K562 (cell line): ENCODE data around the gene TRAPPC12. TPM values are rescaled to one million over a fixed set of nuclear protein-coding genes. Genes with fewer than 3 reads are reported as not detected.

Source experiments
- FIP1L1 ChIP-seq: fragments of 200-400 bp; formaldehyde crosslinking; IDR thresholded peaks from 2 replicates; pipeline ENCODE4 v1.6.1; 2018; ENCODE audit warnings: mild to moderate bottlenecking, low read depth, low read length; ENCODE audit not compliant: poor library complexity, severe bottlenecking
- PURB ChIP-seq: sonication (generic); formaldehyde crosslinking; IDR thresholded peaks from 2 replicates; pipeline ENCODE4 v1.9.0; 2021; ENCODE audit warnings: low read depth, mild to moderate bottlenecking, missing genetic modification reagents
- RBM14 ChIP-seq: fragments of 200-400 bp; formaldehyde crosslinking; IDR thresholded peaks from 2 replicates; pipeline ENCODE4 v1.6.1; 2018; ENCODE audit warnings: low read depth, mild to moderate bottlenecking, low read length, moderate library complexity, borderline replicate concordance; ENCODE audit not compliant: insufficient read depth
- ZNF232 ChIP-seq: sonication (generic); formaldehyde crosslinking; IDR thresholded peaks from 2 replicates; pipeline ENCODE4 v1.8.0; 2022; ENCODE audit warnings: mild to moderate bottlenecking, missing genetic modification reagents
- ZNF444 ChIP-seq: fragments of 250-450 bp; sonication (Bioruptor Pico); IDR thresholded peaks from 2 replicates; pipeline ENCODE4 v1.4.0; 2020; ENCODE audit warnings: mild to moderate bottlenecking, moderate library complexity
- polyA plus RNA-seq, 8 experiments: library from polyadenylated mRNA; depleted of rRNA in 4 of 8; stranded (reverse) in 5 of 8; unstranded in 3 of 8; fragments of >200 nt; fragmentation: Nextera tagmentation in 2 of 8; fragmentation: Illumina TruSeq in 1 of 8; extraction: Ambion mirVana in 2 of 8; extraction: Trizol in 1 of 8; gene quantifications; 2 replicates each; pipeline versions ENCODE4 v1.2.1 to v1.2.3, GENCODE V29; 2011 to 2014; ENCODE audit warnings: inconsistent platforms in 1 of 8, missing spikeins in 1 of 8
- total RNA-seq, 7 experiments: library from RNA; depleted of rRNA in 6 of 7; stranded (reverse); fragments of >200 nt in 6 of 7; fragmentation: Illumina TruSeq in 2 of 7; extraction: Trizol in 2 of 7; gene quantifications; 2 replicates each; pipeline versions ENCODE4 v1.2.1 to v1.2.3, GENCODE V29; 2011 to 2021; ENCODE audit warnings: low replicate concordance in 1 of 7
- TF ChIP-seq, protein P1 (sequence below): fragments of 200-600 bp; sonication (generic); IDR thresholded peaks from one replicate; pipeline ENCODE4 v1.6.1; 2012; ENCODE audit warnings: mild to moderate bottlenecking, low read depth, low read length, inconsistent platforms
- TF ChIP-seq, protein P2 (sequence below): sonication (generic); IDR thresholded peaks from 2 replicates; pipeline ENCODE4 v1.6.1; 2016
- TF ChIP-seq, protein P3 (sequence below): fragments of 450-650 bp; IDR thresholded peaks from 2 replicates; pipeline ENCODE4 v1.7.1; 2018; ENCODE audit warnings: mild to moderate bottlenecking, low read depth; ENCODE audit not compliant: partially characterized antibody

Gene TRAPPC12
- total and polyA plus RNA-seq, 9 of the 15 experiments (the other 6 are each of a cell fraction or from before 2014, with no cell fraction given): 8.0 to 75.2 (median 39.1) TPM

DNA sequence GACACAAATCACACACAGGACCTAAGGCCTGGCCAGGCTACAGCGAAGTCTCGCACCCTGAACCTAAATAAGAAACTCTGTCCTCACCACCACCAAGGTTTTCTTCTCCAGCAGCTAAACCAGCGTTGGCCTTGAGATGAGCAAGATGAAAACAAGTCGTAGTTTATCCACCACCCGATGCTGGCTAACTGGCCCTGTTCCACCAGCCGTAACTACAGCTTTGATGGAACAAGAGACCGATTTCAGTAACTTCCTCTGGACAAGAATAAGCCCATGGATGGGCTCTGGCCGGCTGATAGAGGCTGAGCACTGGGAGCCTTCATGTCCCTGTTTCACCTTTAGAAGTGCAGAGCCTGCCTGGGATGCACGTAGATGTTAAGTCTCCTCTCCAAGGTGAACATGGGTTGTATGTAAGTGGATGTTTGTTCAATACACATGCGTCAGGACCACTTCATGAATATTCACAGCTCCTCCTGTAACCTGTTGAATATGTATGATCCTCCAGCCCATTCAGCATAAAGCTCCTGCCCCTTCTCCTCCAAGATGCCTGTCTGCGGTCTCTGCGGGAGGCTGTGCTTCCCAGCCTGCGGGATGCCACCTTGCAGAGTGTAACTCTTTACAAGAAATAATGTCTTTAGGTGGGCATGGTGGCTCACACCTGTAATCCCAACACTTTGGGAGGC is 115.6 kb downstream of the TRAPPC12 start (continued):
- TF ChIP-seq, protein P1, sequence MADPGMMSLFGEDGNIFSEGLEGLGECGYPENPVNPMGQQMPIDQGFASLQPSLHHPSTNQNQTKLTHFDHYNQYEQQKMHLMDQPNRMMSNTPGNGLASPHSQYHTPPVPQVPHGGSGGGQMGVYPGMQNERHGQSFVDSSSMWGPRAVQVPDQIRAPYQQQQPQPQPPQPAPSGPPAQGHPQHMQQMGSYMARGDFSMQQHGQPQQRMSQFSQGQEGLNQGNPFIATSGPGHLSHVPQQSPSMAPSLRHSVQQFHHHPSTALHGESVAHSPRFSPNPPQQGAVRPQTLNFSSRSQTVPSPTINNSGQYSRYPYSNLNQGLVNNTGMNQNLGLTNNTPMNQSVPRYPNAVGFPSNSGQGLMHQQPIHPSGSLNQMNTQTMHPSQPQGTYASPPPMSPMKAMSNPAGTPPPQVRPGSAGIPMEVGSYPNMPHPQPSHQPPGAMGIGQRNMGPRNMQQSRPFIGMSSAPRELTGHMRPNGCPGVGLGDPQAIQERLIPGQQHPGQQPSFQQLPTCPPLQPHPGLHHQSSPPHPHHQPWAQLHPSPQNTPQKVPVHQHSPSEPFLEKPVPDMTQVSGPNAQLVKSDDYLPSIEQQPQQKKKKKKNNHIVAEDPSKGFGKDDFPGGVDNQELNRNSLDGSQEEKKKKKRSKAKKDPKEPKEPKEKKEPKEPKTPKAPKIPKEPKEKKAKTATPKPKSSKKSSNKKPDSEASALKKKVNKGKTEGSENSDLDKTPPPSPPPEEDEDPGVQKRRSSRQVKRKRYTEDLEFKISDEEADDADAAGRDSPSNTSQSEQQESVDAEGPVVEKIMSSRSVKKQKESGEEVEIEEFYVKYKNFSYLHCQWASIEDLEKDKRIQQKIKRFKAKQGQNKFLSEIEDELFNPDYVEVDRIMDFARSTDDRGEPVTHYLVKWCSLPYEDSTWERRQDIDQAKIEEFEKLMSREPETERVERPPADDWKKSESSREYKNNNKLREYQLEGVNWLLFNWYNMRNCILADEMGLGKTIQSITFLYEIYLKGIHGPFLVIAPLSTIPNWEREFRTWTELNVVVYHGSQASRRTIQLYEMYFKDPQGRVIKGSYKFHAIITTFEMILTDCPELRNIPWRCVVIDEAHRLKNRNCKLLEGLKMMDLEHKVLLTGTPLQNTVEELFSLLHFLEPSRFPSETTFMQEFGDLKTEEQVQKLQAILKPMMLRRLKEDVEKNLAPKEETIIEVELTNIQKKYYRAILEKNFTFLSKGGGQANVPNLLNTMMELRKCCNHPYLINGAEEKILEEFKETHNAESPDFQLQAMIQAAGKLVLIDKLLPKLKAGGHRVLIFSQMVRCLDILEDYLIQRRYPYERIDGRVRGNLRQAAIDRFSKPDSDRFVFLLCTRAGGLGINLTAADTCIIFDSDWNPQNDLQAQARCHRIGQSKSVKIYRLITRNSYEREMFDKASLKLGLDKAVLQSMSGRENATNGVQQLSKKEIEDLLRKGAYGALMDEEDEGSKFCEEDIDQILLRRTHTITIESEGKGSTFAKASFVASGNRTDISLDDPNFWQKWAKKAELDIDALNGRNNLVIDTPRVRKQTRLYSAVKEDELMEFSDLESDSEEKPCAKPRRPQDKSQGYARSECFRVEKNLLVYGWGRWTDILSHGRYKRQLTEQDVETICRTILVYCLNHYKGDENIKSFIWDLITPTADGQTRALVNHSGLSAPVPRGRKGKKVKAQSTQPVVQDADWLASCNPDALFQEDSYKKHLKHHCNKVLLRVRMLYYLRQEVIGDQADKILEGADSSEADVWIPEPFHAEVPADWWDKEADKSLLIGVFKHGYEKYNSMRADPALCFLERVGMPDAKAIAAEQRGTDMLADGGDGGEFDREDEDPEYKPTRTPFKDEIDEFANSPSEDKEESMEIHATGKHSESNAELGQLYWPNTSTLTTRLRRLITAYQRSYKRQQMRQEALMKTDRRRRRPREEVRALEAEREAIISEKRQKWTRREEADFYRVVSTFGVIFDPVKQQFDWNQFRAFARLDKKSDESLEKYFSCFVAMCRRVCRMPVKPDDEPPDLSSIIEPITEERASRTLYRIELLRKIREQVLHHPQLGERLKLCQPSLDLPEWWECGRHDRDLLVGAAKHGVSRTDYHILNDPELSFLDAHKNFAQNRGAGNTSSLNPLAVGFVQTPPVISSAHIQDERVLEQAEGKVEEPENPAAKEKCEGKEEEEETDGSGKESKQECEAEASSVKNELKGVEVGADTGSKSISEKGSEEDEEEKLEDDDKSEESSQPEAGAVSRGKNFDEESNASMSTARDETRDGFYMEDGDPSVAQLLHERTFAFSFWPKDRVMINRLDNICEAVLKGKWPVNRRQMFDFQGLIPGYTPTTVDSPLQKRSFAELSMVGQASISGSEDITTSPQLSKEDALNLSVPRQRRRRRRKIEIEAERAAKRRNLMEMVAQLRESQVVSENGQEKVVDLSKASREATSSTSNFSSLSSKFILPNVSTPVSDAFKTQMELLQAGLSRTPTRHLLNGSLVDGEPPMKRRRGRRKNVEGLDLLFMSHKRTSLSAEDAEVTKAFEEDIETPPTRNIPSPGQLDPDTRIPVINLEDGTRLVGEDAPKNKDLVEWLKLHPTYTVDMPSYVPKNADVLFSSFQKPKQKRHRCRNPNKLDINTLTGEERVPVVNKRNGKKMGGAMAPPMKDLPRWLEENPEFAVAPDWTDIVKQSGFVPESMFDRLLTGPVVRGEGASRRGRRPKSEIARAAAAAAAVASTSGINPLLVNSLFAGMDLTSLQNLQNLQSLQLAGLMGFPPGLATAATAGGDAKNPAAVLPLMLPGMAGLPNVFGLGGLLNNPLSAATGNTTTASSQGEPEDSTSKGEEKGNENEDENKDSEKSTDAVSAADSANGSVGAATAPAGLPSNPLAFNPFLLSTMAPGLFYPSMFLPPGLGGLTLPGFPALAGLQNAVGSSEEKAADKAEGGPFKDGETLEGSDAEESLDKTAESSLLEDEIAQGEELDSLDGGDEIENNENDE: no peak
- TF ChIP-seq RBM14: no peak
- TF ChIP-seq ZNF444 (CRISPR knock-in tag): no peak
- TF ChIP-seq PURB (CRISPR knock-in tag): no peak
- TF ChIP-seq FIP1L1: no peak
- TF ChIP-seq, protein P2, sequence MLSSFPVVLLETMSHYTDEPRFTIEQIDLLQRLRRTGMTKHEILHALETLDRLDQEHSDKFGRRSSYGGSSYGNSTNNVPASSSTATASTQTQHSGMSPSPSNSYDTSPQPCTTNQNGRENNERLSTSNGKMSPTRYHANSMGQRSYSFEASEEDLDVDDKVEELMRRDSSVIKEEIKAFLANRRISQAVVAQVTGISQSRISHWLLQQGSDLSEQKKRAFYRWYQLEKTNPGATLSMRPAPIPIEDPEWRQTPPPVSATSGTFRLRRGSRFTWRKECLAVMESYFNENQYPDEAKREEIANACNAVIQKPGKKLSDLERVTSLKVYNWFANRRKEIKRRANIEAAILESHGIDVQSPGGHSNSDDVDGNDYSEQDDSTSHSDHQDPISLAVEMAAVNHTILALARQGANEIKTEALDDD: no peak
- no peak for TF ChIP-seq ZNF232 (CRISPR knock-in tag)
- TF ChIP-seq, protein P3, sequence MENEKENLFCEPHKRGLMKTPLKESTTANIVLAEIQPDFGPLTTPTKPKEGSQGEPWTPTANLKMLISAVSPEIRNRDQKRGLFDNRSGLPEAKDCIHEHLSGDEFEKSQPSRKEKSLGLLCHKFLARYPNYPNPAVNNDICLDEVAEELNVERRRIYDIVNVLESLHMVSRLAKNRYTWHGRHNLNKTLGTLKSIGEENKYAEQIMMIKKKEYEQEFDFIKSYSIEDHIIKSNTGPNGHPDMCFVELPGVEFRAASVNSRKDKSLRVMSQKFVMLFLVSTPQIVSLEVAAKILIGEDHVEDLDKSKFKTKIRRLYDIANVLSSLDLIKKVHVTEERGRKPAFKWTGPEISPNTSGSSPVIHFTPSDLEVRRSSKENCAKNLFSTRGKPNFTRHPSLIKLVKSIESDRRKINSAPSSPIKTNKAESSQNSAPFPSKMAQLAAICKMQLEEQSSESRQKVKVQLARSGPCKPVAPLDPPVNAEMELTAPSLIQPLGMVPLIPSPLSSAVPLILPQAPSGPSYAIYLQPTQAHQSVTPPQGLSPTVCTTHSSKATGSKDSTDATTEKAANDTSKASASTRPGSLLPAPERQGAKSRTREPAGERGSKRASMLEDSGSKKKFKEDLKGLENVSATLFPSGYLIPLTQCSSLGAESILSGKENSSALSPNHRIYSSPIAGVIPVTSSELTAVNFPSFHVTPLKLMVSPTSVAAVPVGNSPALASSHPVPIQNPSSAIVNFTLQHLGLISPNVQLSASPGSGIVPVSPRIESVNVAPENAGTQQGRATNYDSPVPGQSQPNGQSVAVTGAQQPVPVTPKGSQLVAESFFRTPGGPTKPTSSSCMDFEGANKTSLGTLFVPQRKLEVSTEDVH: no peak
- TF ChIP-seq, all 486 proteins: peak for 0
